Measurements from ENCODE around the gene CDV3.
"Not testable (repeated sequence)": the region's sequence is repeated elsewhere in the genome, so short reads cannot be mapped to it uniquely, and the experiment has no call there.

CDV3 gene

GRCh38 chr3:133548090-133548489 is 25.4 kb upstream of the CDV3 start:
- no peak overlapping the region for H3K4me3 ChIP-seq (replicated peaks; ENCODE audit: low read depth, low read length)
- DNase-seq (ENCODE audit: extremely low read depth, low read depth): no peak
- TF ChIP-seq CTCF (IDR thresholded peaks at IDR 0.05; ENCODE audit: low read depth, low read length, missing control alignments): no peak

GRCh38 chr3:133549565-133549964 is 23.9 kb upstream of the CDV3 start:
- H3K4me3 ChIP-seq (replicated peaks; ENCODE audit: low read depth, low read length): no peak overlapping the region
- no peak for DNase-seq (ENCODE audit: extremely low read depth, low read depth)
- no peak for TF ChIP-seq CTCF (IDR thresholded peaks at IDR 0.05; ENCODE audit: low read depth, low read length, missing control alignments)

- H3K4me3 ChIP-seq (replicated peaks; ENCODE audit: low read depth, low read length); DNase-seq (ENCODE audit: extremely low read depth, low read depth): not testable (repeated sequence)
These were observed 21.9 kb upstream of the CDV3 start for GRCh38 chr3:133551589-133551988.

DNA sequence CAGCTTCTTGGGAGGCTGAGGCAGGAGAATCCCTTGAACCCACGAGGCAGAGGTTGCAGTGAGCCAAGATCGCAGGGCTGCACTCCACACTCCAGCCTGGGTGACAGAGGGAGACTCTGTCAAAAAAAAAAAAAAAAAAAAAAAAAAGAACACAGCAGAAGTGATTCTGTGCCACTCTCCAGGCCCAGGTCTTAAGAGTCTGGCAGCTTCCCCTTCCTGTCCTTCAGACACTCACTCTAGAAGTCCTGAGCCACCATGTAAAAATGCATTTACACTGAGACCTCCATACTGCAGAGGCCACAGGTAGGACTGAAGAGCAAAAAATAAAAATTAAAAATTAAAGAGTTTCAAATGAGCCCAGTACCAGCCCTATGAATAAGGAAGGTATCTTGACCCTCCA is 11.8 kb upstream of the CDV3 start:
- no peak for DNase-seq (ENCODE audit: extremely low read depth, low read depth)
- H3K4me3 ChIP-seq (replicated peaks; ENCODE audit: low read depth, low read length): no peak overlapping the region
- no peak for TF ChIP-seq CTCF (IDR thresholded peaks at IDR 0.05; ENCODE audit: low read depth, low read length, missing control alignments)

- no peak for DNase-seq (ENCODE audit: extremely low read depth, low read depth)
- no peak for TF ChIP-seq CTCF (IDR thresholded peaks at IDR 0.05; ENCODE audit: low read depth, low read length, missing control alignments)
- no peak overlapping the region for H3K4me3 ChIP-seq (replicated peaks; ENCODE audit: low read depth, low read length)
These were observed 11.1 kb upstream of the CDV3 start for GRCh38 chr3:133562376-133562775.

DNA sequence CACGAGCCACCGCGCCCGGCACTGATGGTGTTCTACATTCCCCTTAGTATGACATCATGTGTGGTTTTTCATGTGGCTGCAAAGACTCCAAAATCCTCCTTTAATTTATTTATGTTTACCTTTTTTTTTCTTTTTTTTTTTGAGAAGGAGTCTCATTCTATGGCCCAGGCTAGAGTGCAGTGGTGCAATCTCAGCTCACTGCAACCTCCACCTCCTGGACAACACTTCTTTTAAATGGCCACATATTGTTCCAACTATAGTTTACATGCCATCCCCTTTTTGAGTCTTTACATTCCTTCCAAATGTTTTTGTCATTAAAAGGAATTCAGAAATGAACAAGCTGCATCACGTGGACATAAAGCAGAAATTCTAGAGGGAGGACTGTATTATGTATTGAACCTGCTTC is 10.3 kb upstream of the CDV3 start:
- TF ChIP-seq CTCF (IDR thresholded peaks at IDR 0.05; ENCODE audit: low read depth, low read length, missing control alignments): no peak
- DNase-seq (ENCODE audit: extremely low read depth, low read depth): no peak
- no peak overlapping the region for H3K4me3 ChIP-seq (replicated peaks; ENCODE audit: low read depth, low read length)

DNA sequence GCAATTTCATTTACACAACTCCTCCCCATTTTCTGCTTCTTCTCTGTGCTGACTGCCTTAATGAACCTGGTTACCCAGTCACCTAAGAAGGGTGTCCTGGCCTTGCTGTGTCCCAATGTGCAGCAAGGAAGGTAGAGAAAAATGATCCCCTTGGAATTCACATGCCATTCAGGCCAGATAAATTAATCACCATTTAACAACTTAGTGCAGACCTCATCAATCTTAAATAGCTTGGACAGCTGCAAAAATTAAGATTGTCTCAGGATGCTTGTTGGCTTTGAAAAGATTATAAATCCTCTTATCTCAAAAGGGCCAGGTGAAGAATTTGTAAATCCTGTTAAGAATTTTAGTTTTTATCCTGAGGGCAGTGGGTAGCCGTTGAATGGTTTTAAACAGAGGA is 9.7 kb upstream of the CDV3 start:
- no peak for TF ChIP-seq CTCF (IDR thresholded peaks at IDR 0.05; ENCODE audit: low read depth, low read length, missing control alignments)
- DNase-seq (ENCODE audit: extremely low read depth, low read depth): no peak
- no peak overlapping the region for H3K4me3 ChIP-seq (replicated peaks; ENCODE audit: low read depth, low read length)

All from HFF-Myc (cell line).